ENCODE data around the gene FZD8.

The FZD8 gene

GRCh38 chr10:35600193-35600592 is 41.9 kb downstream of the FZD8 start:
- TF ChIP-seq ZXDB (tag by site-specific recombination; IDR thresholded peaks at IDR 0.05) (no peak), EGR2 (tag by site-specific recombination; IDR thresholded peaks at IDR 0.05; ENCODE audit: low read depth) (no peak), ZNF510 (tag by site-specific recombination; IDR thresholded peaks at IDR 0.05; ENCODE audit: insufficient replicate concordance) (no peak), ZNF692 (tag by site-specific recombination; IDR thresholded peaks at IDR 0.05) (no peak), ZNF2 (tag by site-specific recombination; IDR thresholded peaks at IDR 0.05) (no peak), ZNF571 (tag by site-specific recombination; IDR thresholded peaks at IDR 0.05) (no peak), ZNF513 (tag by site-specific recombination; IDR thresholded peaks at IDR 0.05) (no peak), ZNF629 (tag by site-specific recombination; IDR thresholded peaks at IDR 0.05) (no peak), KLF1 (tag by site-specific recombination; IDR thresholded peaks at IDR 0.05) (no peak), MYNN (tag by site-specific recombination; IDR thresholded peaks at IDR 0.05; ENCODE audit: borderline replicate concordance) (no peak), ZNF354C (tag by site-specific recombination; IDR thresholded peaks at IDR 0.05; ENCODE audit: borderline replicate concordance, low read depth) (no peak), ZNF266 (tag by site-specific recombination; IDR thresholded peaks at IDR 0.05; ENCODE audit: low read depth) (no peak), ZNF174 (tag by site-specific recombination; IDR thresholded peaks at IDR 0.05) (no peak), ZNF670 (tag by site-specific recombination; IDR thresholded peaks at IDR 0.05; ENCODE audit: low read depth) (no peak), ZNF23 (tag by site-specific recombination; IDR thresholded peaks at IDR 0.05; ENCODE audit: borderline replicate concordance) (no peak), MEIS1 (CRISPR knock-in tag; IDR thresholded peaks at IDR 0.05; ENCODE audit: borderline replicate concordance) (no peak), ZSCAN4 (tag by site-specific recombination; IDR thresholded peaks at IDR 0.05) (no peak)
- H3K4me3 ChIP-seq (ENCODE audit: low read depth, low read length): no peak overlapping the region
- H3K9me3 ChIP-seq (ENCODE audit: control insufficient read depth, insufficient read depth, low read depth, low read length): no peaks in the 10 kb centered on the region
- H3K36me3 ChIP-seq (ENCODE audit: control insufficient read depth in 2 of 2, insufficient read depth in 1 of 2, low read length in 2 of 2): no peaks in the 10 kb centered on the region
- no peak overlapping the region for H3K27ac ChIP-seq (ENCODE audit: extremely low read depth, low read depth, low read length)
- POLR2A ChIA-PET: no interaction called here
- CTCF ChIA-PET: interaction anchor here (0.7 to 1.2 kb wide), 2 partner anchors 1028 to 1179 kb away, joined by 3 to 4 read pairs; no protein-coding TSS in a partner anchor
- H3K4me1 ChIP-seq (ENCODE audit: control insufficient read depth, insufficient read depth, low read length): no peaks in the 10 kb centered on the region

GRCh38 chr10:35598379-35598778 is 43.7 kb downstream of the FZD8 start:
- POLR2A ChIA-PET: no interaction called here
- H3K4me1 ChIP-seq (ENCODE audit: control insufficient read depth, insufficient read depth, low read length): no peaks in the 10 kb centered on the region

More at GRCh38 chr10:35598379-35598778, 43.7 kb downstream of the FZD8 start:
- CTCF ChIA-PET: interaction anchor here (0.9 kb wide), 1 partner anchor 145 kb away, joined by 3 read pairs; no protein-coding TSS in a partner anchor
- Histone ChIP-seq H3K36me3 (ENCODE audit: control insufficient read depth in 2 of 2, insufficient read depth in 1 of 2, low read length in 2 of 2) (no peaks in the 10 kb centered on the region), H3K4me3 (ENCODE audit: low read depth, low read length) (no peak overlapping the region), H3K9me3 (ENCODE audit: control insufficient read depth, insufficient read depth, low read depth, low read length) (no peaks in the 10 kb centered on the region), H3K27ac (ENCODE audit: extremely low read depth, low read depth, low read length) (no peak overlapping the region)
- TF ChIP-seq ZNF18 (tag by site-specific recombination; IDR thresholded peaks at IDR 0.05) (no peak), ZBTB26 (tag by site-specific recombination; optimal IDR thresholded peaks at IDR 0.05) (no peak), ZNF701 (tag by site-specific recombination; IDR thresholded peaks at IDR 0.05) (no peak), SALL2 (tag by site-specific recombination; IDR thresholded peaks at IDR 0.05; ENCODE audit: borderline replicate concordance) (no peak), ZXDB (tag by site-specific recombination; IDR thresholded peaks at IDR 0.05) (no peak)
